Suprapubic skin (tissue), 4 donors: ENCODE data around the gene NTNG2. TPM values are rescaled to one million over a fixed set of nuclear protein-coding genes. Genes with fewer than 3 reads are reported as not detected.

Source experiments
- DNase-seq, 2 donors: peaks; one replicate each; pipeline ENCODE4 v3.0.0-alpha.2; 2019; ENCODE audit warnings: low spot score in 2 of 2
- H3K27ac ChIP-seq: fragments of 200-600 bp; sonication (generic); one replicate; pipeline ENCODE4 v1.5.1; 2019
- H3K27me3 ChIP-seq: fragments of 200-600 bp; sonication (generic); one replicate; pipeline ENCODE4 v1.5.1; 2019
- H3K36me3 ChIP-seq: fragments of 200-600 bp; sonication (generic); one replicate; pipeline ENCODE4 v1.5.1; 2019
- H3K4me1 ChIP-seq: fragments of 200-600 bp; sonication (generic); one replicate; pipeline ENCODE4 v1.5.1; 2019
- H3K4me3 ChIP-seq: fragments of 200-600 bp; sonication (generic); one replicate; pipeline ENCODE4 v1.5.1; 2019; ENCODE audit warnings: mild to moderate bottlenecking
- H3K9me3 ChIP-seq: fragments of 200-600 bp; sonication (generic); one replicate; pipeline ENCODE4 v1.5.1; 2019
- CTCF ChIP-seq, 2 donors: fragments of 200-600 bp in 1 of 2; fragments of 450-650 bp in 1 of 2; sonication (generic) in 1 of 2; IDR thresholded peaks; one replicate each; pipeline ENCODE4 v1.5.1; 2016 to 2019; ENCODE audit warnings: antibody characterized with exemption in 2 of 2, mild to moderate bottlenecking in 1 of 2, moderate library complexity in 1 of 2
- EP300 ChIP-seq: sonication (generic); formaldehyde crosslinking; IDR thresholded peaks from one replicate; pipeline ENCODE4 v1.6.1; 2017; ENCODE audit warnings: antibody characterized with exemption
- POLR2A ChIP-seq, 2 donors: fragments of 450-650 bp; IDR thresholded peaks; one replicate each; pipeline ENCODE4 v1.6.1; 2017; ENCODE audit warnings: antibody characterized with exemption in 2 of 2, mild to moderate bottlenecking in 2 of 2, moderate library complexity in 2 of 2
- POLR2AphosphoS5 ChIP-seq, 3 donors: sonication (generic); formaldehyde crosslinking; IDR thresholded peaks; one replicate each; pipeline ENCODE4 v1.6.1; 2017; ENCODE audit warnings: antibody characterized with exemption in 3 of 3
- WGBS: methylation state at CpG from one replicate; pipeline ENCODE4 v1.1.5; 2018; 5-methylcytosine and 5-hydroxymethylcytosine counted together
- total RNA-seq, 4 donors: library from RNA; depleted of rRNA; stranded (reverse); fragments of >200 nt; gene quantifications; one replicate each; pipeline ENCODE4 v1.1.0, GENCODE V29; 2016

Gene NTNG2
- total RNA-seq, 4 donors from 2014 or later, result 0.08 to 0.80 (median 0.37) TPM

- Histone ChIP-seq H3K36me3 (no peaks in the 10 kb centered on the region), H3K4me3 (no peak overlapping the region), H3K27me3 (peaks cover 4% of the 10 kb centered on the region), H3K4me1 (peaks cover 7% of the 10 kb centered on the region), H3K27ac (no peak overlapping the region), H3K9me3 (no peaks in the 10 kb centered on the region)
- no peak for DNase-seq
- WGBS, result 87% methylated on average over 8 of the region's 14 CpGs
- no peak for TF ChIP-seq CTCF (IDR thresholded peaks at IDR 0.05)
- TF ChIP-seq POLR2AphosphoS5 (IDR thresholded peaks at IDR 0.05), result no peak
- TF ChIP-seq POLR2A (IDR thresholded peaks at IDR 0.05), result no peak
- no peak for TF ChIP-seq EP300
Measured at GRCh38 chr9:132210472-132211145, 48.8 kb downstream of the NTNG2 start.

GRCh38 chr9:132211570-132211969 lies 49.7 kb downstream of the NTNG2 start:
- no peak overlapping the region for H3K27ac ChIP-seq

GRCh38 chr9:132214027-132214622 lies 52.3 kb downstream of the NTNG2 start:
- peaks cover 4% of the 10 kb centered on the region for H3K27me3 ChIP-seq
- 10% methylated on average over 12 of the region's 18 CpGs for WGBS
- peaks cover 10% of the 10 kb centered on the region for H3K4me1 ChIP-seq
- H3K9me3 ChIP-seq, result no peaks in the 10 kb centered on the region
- TF ChIP-seq CTCF (IDR thresholded peaks at IDR 0.05), result no peak
- TF ChIP-seq POLR2A (IDR thresholded peaks at IDR 0.05), result no peak
- TF ChIP-seq EP300, result no peak
- no peak for TF ChIP-seq POLR2AphosphoS5 (IDR thresholded peaks at IDR 0.05)
- no peak for DNase-seq
- no peak overlapping the region for H3K4me3 ChIP-seq
- H3K27ac ChIP-seq, result no peak overlapping the region
- no peaks in the 10 kb centered on the region for H3K36me3 ChIP-seq

More at GRCh38 chr9:132211570-132211969, 49.7 kb downstream of the NTNG2 start:
- Histone ChIP-seq H3K4me3 (no peak overlapping the region), H3K9me3 (no peaks in the 10 kb centered on the region), H3K27me3 (peaks cover 4% of the 10 kb centered on the region), H3K4me1 (peaks cover 7% of the 10 kb centered on the region), H3K36me3 (no peaks in the 10 kb centered on the region)
- TF ChIP-seq CTCF (IDR thresholded peaks at IDR 0.05) (no peak), EP300 (no peak), POLR2AphosphoS5 (IDR thresholded peaks at IDR 0.05) (no peak), POLR2A (IDR thresholded peaks at IDR 0.05) (no peak)
- WGBS, result 95% methylated on average over 7 of the region's 7 CpGs
- no peak for DNase-seq

- 49% methylated on average over 4 of the region's 10 CpGs for WGBS
- no peak overlapping the region for H3K4me3 ChIP-seq
- H3K4me1 ChIP-seq, result peaks cover 10% of the 10 kb centered on the region
- H3K9me3 ChIP-seq, result no peaks in the 10 kb centered on the region
- DNase-seq, result no peak
- no peak overlapping the region for H3K27ac ChIP-seq
- TF ChIP-seq EP300, result no peak
- no peak for TF ChIP-seq POLR2AphosphoS5 (IDR thresholded peaks at IDR 0.05)
- TF ChIP-seq POLR2A (IDR thresholded peaks at IDR 0.05), result no peak
- TF ChIP-seq CTCF (IDR thresholded peaks at IDR 0.05), result no peak
- peaks cover 4% of the 10 kb centered on the region for H3K27me3 ChIP-seq
- H3K36me3 ChIP-seq, result no peaks in the 10 kb centered on the region
Measured at GRCh38 chr9:132216861-132217619, 55.2 kb downstream of the NTNG2 start.

GRCh38 chr9:132218208-132218607 lies 56.4 kb downstream of the NTNG2 start:
- H3K27me3 ChIP-seq, result peaks cover 7% of the 10 kb centered on the region
- 84% methylated on average over 8 of the region's 8 CpGs for WGBS
- H3K36me3 ChIP-seq, result no peaks in the 10 kb centered on the region
- no peaks in the 10 kb centered on the region for H3K9me3 ChIP-seq
- no peak overlapping the region for H3K4me3 ChIP-seq
- H3K4me1 ChIP-seq, result peaks cover 10% of the 10 kb centered on the region
- no peak overlapping the region for H3K27ac ChIP-seq
- TF ChIP-seq POLR2A (IDR thresholded peaks at IDR 0.05), result no peak
- no peak for TF ChIP-seq POLR2AphosphoS5 (IDR thresholded peaks at IDR 0.05)
- no peak for TF ChIP-seq CTCF (IDR thresholded peaks at IDR 0.05)
- no peak for TF ChIP-seq EP300
- DNase-seq, result no peak
